ENCODE results near the gene SLC10A3. TPM values are rescaled to one million over a fixed set of nuclear protein-coding genes. Genes with fewer than 3 reads are reported as not detected.

Gene SLC10A3
- total and polyA plus RNA-seq, 2 of the 8 experiments (the other 6 are each of a cell fraction or from before 2014, with no cell fraction given): 6.8 to 9.5 TPM

GRCh38 chrX:154452823-154453222, 37.6 kb downstream of the SLC10A3 start:
- H4K20me1 ChIP-seq (replicated peaks in 1 of 2; ENCODE audit: control insufficient read depth in 1 of 2, insufficient read depth in 2 of 2, low read length in 2 of 2): no peaks in the 10 kb centered on the region
- H3K23ac ChIP-seq (ENCODE audit: insufficient read length): no peak overlapping the region
- H3K79me2 ChIP-seq (ENCODE audit: control insufficient read depth in 1 of 2, insufficient read depth in 2 of 2, low read length in 2 of 2): no peaks in the 10 kb centered on the region
- H3K14ac ChIP-seq (ENCODE audit: insufficient read length): no peak overlapping the region
- no peaks in the 10 kb centered on the region for H3K79me1 ChIP-seq (ENCODE audit: low read depth, low read length)
- no peak overlapping the region for H2BK120ac ChIP-seq (replicated peaks; ENCODE audit: low read depth, low read length)
- H3K4ac ChIP-seq (replicated peaks; ENCODE audit: insufficient read length, low read depth, low read length): no peak overlapping the region
- no peaks in the 10 kb centered on the region for H3K23me2 ChIP-seq (ENCODE audit: low read depth, low read length)
- WGBS, 2 experiments (ENCODE audit: extremely low coverage in 1 of 2, insufficient coverage in 1 of 2, insufficient read length in 1 of 2, insufficient replicate concordance in 2 of 2, low coverage in 1 of 2, low lambda C conversion rate in 2 of 2, missing lambda C conversion rate in 1 of 2): 100% methylated on average over 3 of the region's 9 CpGs; no CpG with 5 or more reads in 1 of the 2 experiments
- no peak overlapping the region for H3K9ac ChIP-seq (replicated peaks in 1 of 4; ENCODE audit: extremely low read depth in 1 of 4, low read depth in 3 of 4, low read length in 3 of 4)
- H2BK20ac ChIP-seq (ENCODE audit: low read length): no peak overlapping the region
- H2BK12ac ChIP-seq (ENCODE audit: low read depth, low read length): no peak overlapping the region
- H2AK5ac ChIP-seq (ENCODE audit: low read depth, low read length): no peak overlapping the region
- no peak overlapping the region for H4K91ac ChIP-seq (replicated peaks; ENCODE audit: insufficient read length, low read length)
- no peak overlapping the region for H2BK15ac ChIP-seq (ENCODE audit: low read length)
- no peaks in the 10 kb centered on the region for H3K9me3 ChIP-seq (ENCODE audit: insufficient read depth in 2 of 2, low read depth in 1 of 2, low read length in 1 of 2)
- no peak for FAIRE-seq
- no peak overlapping the region for H3K56ac ChIP-seq (replicated peaks; ENCODE audit: insufficient read length, low read depth, low read length)
- H3K36me3 ChIP-seq (ENCODE audit: control insufficient read depth in 2 of 4, insufficient read depth in 4 of 4, low read length in 3 of 4): peaks cover 0 to 17% (median 5%) of the 10 kb centered on the region in 4 experiments; a peak in 5 of 8 replicates
- no peak overlapping the region for H4K5ac ChIP-seq (ENCODE audit: insufficient read length, low read depth, low read length)
- H4K8ac ChIP-seq (ENCODE audit: extremely low read depth, insufficient read depth, low read length): no peak overlapping the region
- no peak overlapping the region for H3K4me2 ChIP-seq (ENCODE audit: insufficient read depth in 1 of 2, low read depth in 2 of 2, low read length in 2 of 2)
- H3K27me3 ChIP-seq (replicated peaks in 1 of 4; ENCODE audit: control insufficient read depth in 3 of 4, extremely low read depth in 1 of 4, insufficient read depth in 3 of 4, low read length in 3 of 4): peaks cover 0 to 3% (median 0%) of the 10 kb centered on the region in 4 experiments; a peak in 1 of 7 replicates
- ChIA-PET POLR2A (ENCODE audit: partially characterized antibody) (interaction anchor here (0.8 to 1.1 kb wide), 2 partner anchors 11 to 55 kb away, joined by 3 to 4 read pairs; no protein-coding TSS in a partner anchor), CTCF (ENCODE audit: partially characterized antibody) (interaction anchor here (1.3 kb wide), 1 partner anchor 83 kb away, joined by 3 read pairs; no protein-coding TSS in a partner anchor)
- no peaks in the 10 kb centered on the region for H3K4me1 ChIP-seq (replicated peaks in 1 of 4; ENCODE audit: control insufficient read depth in 3 of 4, insufficient read depth in 4 of 4, low read length in 3 of 4)
- H2AFZ ChIP-seq (ENCODE audit: low read length): no peak overlapping the region
- no peak overlapping the region for H3K27ac ChIP-seq (ENCODE audit: low read depth, low read length)
- H3K4me3 ChIP-seq (ENCODE audit: extremely low read depth in 1 of 4, insufficient read depth in 2 of 4, low read depth in 3 of 4, low read length in 4 of 4): no peak overlapping the region
- no peak overlapping the region for H3K18ac ChIP-seq (ENCODE audit: extremely low read depth, low read length)
- DNase-seq (ENCODE audit: low read depth in 1 of 2, low spot score in 2 of 2): no peak
- no peak overlapping the region for H2BK5ac ChIP-seq (ENCODE audit: low read depth, low read length)
- TF ChIP-seq BCL11A (IDR thresholded peaks at IDR 0.05; ENCODE audit: low read depth in 2 of 2, low read length in 2 of 2) (no peak), RFX5 (IDR thresholded peaks at IDR 0.05; ENCODE audit: borderline replicate concordance, low read depth, low read length) (no peak), HDAC6 (IDR thresholded peaks at IDR 0.05; ENCODE audit: low read depth, low read length) (no peak), SIN3A (conservative IDR thresholded peaks at IDR 0.05 in 1 of 2, IDR thresholded peaks at IDR 0.05 in 1 of 2; ENCODE audit: low read depth in 1 of 2, low read length in 2 of 2) (no peak), JUND (IDR thresholded peaks at IDR 0.05; ENCODE audit: low read length) (no peak), HDAC2 (IDR thresholded peaks at IDR 0.05; ENCODE audit: borderline replicate concordance in 1 of 2, low read depth in 2 of 2, low read length in 2 of 2) (no peak), CTCF (IDR thresholded peaks at IDR 0.05; ENCODE audit: control extremely low read depth in 1 of 3, insufficient read depth in 1 of 3, low read depth in 1 of 3, low read length in 3 of 3) (no peak), CBX5 (IDR thresholded peaks at IDR 0.05; ENCODE audit: low read depth, low read length) (no peak), CHD2 (IDR thresholded peaks at IDR 0.05; ENCODE audit: low read length) (no peak), TAF1 (IDR thresholded peaks at IDR 0.05; ENCODE audit: low read depth, low read length) (no peak), GABPA (IDR thresholded peaks at IDR 0.05; ENCODE audit: borderline replicate concordance, insufficient read depth, low read length) (no peak)

Data from H1 (cell line).